ENCODE results near the gene PKD1L1.

PKD1L1 gene

DNA sequence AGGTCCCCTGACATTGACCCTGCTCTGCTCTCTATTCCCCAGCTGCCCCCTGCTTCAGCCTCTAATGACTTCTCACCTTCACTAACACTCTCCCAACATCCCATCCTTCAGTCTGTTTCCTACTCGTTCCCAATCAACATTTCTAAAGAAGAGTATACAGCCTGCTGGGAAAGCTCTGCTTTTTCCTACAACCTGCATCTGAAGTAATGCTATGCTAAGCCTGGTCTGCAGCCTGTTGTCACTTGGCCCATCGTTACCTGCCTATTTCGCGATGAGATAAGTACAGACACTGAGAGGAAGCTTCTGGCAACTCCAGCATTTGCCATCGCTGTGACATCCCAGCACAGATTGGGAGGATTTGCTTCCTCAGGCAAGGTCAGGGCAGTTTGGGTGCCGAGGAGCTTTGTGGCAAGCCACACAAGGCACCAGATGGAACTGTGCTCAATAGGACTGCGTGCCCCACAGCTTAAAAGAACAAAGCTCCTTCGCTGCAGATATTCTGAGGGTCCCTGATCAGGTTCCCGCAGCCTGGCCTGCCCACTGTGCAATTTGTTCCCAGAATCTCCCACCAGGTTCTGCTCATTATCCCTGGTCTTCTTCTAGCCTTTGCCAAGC is 51.4 kb downstream of the PKD1L1 start:
- no peak for DNase-seq

DNA sequence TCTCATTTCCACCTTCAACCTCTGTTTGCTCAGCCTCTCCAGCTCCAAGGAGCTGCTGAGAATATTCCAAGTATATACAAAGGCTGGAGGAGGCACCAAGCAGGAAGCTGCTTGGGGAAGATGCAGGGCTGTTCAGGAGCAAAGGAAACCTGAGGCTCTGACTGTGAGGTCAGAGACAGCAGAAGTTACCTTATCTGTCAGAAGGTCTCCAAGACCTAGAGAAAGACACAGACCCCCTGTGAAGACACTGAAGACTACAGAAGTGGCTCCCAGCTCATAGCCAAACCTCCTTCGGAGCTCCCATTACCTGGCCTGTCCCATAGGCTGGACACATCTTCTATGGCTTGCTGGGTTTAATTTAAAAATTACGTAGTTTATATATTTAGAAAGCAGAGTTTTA is 53.2 kb downstream of the PKD1L1 start:
- no peak for DNase-seq

- DNase-seq, result no peak
These were observed 54.4 kb downstream of the PKD1L1 start for GRCh38 chr7:47893721-47894365.

- no peak for DNase-seq
These were observed 55.0 kb downstream of the PKD1L1 start for GRCh38 chr7:47893238-47893637.

DNA sequence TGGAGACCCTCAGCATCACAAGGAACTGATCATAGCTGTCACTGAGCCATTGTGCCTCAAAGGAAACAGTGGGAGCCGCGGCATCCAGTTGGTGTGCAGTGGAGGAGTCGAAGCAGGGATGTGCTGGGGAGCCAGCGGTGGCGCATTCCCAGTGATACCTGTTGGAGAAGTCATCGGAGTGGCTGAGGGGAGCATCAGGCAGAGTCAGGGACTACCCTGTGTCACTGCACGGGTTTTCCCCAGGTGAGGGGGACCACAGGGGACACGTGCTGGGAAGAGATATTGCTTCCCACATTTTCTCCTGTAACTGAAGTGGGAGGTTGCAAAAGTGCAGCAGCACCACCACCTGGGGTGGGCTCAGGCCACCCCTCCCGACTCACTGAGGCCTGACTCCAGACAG is 57.7 kb downstream of the PKD1L1 start:
- DNase-seq, result no peak

GRCh38 chr7:47890125-47890524 is 58.1 kb downstream of the PKD1L1 start:
- DNase-seq, result no peak

- no peak for DNase-seq
These were observed 58.5 kb downstream of the PKD1L1 start for GRCh38 chr7:47889723-47890122.

- DNase-seq, result no peak
These were observed 59.6 kb downstream of the PKD1L1 start for GRCh38 chr7:47888371-47889265.

DNA sequence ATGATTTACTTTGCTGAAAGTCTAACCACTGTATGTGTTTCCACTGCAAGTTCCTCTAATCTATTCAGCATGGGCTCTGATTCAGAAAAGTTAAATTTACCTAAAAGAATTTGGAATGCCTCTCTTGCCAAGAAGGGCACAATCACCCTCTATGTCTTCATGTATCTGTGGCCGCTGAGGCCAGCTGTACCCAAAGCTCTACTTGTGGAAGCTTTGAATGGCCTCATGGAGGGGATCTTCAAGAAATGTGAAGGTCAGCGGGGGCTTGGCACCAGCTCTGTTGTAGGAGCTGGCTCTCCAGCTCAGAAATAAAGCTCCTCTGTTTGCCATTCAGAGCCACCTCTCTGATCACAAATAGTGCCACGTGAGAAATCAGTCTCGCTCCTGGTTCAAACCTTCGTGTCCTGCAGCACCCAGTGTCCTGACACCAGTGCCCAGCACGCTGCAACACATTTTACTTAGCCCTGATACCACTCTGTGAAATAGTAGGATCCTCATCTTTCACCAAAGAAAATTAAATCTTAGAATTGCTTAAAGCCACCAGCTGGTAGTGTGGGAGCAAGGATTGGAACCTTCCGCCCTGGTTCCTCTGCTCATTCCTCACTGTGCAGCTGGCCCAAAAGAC is 61.1 kb downstream of the PKD1L1 start:
- DNase-seq, result no peak

DNA sequence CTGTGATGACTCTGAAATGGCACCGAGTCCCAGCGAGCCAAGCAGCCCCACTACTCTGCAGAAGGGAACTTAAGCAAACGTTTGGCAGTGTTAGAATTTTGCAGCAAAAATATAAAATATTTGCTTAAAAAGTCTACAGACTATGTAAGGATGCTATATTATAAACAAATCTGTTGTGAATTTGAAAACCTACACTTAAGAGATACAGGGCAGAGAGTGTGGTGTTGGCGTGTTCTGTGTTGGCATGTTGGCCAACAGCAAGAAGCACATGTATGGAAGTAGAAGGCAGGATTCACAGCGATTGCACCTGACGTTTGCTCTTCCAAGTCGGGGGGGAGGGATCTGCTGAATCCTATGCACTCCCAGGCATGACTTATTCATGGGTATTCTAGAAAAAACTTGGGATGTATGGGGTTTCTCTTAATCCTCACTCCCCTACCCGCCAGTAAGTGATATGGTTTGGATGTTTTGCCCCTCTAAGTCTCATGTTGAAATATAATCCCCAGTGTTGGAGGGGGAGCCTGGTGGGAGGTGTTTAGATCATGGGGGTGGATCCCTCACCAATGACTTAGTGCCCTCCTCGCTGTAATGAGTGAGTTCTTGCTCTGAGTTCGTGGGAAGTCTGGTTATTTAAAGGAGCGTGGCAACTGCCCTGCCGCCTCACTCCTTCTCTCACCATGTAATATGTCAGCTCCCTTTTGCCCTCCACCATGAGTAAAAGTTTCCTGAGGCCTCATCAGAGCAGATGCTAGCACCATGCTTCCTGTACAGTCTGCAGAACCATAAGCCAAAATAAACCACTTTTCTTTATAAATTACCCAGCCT is 62.1 kb downstream of the PKD1L1 start:
- no peak for DNase-seq

GRCh38 chr7:47885309-47885986 is 62.8 kb downstream of the PKD1L1 start:
- no peak for DNase-seq

DNA sequence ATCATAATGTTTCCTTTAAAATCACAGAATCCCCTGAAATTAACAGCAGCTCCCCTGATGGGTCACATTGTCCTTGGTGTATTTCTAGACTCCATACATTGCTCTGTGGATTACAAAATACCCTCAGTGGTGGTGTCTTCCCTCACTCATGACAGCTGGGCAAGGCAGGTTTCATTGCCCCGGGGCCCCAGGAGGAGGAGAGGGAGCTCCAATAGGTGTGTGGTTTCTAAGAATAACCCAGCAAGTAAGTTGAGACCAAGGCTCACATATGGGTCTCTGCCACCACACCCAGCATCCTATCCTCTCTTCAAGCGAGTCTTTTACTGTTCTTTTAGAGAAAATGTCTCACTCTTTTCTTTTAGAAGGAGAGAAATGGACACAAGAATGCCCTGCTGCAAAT is 63.6 kb downstream of the PKD1L1 start:
- DNase-seq, result no peak

GRCh38 chr7:47882635-47883034 is 65.6 kb downstream of the PKD1L1 start:
- no peak for DNase-seq

- DNase-seq, result no peak
These were observed 67.0 kb downstream of the PKD1L1 start for GRCh38 chr7:47881256-47881655.

DNA sequence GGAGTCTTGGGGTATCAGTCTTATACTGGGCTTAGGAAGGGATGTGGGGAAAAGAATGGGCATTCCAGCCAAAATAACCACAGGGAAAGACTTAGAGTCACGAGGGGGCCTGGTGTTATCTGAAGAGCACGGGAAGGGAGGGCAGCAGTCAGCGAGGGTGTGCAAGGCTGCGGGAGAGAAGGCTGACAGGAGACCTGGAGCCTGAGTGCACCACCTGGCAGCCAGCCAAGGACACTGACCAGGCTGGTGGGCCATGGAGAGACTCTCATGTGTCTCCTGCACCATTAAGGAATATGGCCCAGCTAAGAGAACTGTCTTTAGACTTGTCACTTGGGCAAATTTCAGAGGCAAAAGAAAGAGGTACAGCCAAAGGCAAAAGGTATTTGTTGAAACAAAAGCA is 69.6 kb downstream of the PKD1L1 start:
- DNase-seq, result no peak

DNA sequence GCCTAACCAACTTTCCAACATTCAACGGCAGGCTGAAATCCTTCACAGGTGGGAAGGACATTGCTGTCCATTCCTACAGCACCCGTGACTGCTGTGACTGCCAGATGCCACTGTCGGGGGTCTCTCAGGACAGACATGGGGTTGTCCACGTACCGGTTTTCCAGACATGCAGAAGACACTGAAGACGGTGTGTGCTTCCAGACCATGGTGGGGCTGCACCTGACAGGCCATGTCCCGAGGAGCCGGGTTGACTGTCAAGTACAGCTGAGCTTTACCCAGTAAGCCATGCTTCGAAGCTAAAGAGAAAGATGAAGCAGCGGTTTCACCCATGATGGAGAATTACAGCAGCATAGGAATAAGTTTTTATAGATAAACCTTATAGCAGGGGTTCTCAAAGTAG is 70.9 kb downstream of the PKD1L1 start:
- DNase-seq, result no peak

GRCh38 chr7:47875998-47876744 is 72.1 kb downstream of the PKD1L1 start:
- DNase-seq, result no peak

GRCh38 chr7:47875406-47875805 is 72.9 kb downstream of the PKD1L1 start:
- DNase-seq, result no peak

GRCh38 chr7:47873762-47874161 is 74.5 kb downstream of the PKD1L1 start:
- no peak for DNase-seq

DNA sequence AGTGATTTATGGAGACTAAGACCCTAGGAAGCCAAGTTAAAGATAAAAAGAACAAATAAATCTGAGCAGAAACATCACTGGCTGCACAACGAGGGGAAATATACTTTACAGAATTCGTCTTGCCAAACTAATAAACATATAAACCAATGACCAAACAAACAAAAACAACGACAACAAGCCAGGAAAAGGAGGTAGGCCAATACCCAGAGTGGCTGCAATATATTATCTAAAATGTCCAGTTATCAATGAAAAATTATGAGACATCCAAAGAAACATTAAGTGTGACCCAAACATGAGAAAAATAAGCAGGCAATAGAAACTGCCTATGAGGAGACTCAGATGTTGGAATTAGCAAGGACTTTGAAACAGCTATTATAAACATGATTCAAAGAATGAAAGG is 81.0 kb downstream of the PKD1L1 start:
- no peak for DNase-seq

DNA sequence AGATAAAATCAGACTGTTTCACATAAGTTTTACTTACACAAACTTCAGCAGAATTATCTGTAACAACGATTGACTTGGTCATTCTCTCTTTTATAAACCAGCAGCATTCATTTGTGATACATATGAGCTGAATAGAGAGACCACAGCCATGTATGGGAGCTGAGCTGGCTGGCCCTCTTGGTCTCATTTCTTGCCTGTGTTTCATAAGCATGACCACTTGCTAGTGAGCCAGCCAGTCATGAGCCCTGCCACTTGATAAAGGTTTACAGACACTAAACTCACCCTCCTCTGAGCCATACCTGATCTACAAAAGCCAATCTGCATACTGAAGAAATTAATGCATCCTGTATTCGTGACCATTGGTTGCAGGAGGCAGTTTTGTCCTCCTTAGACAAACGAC is 82.1 kb downstream of the PKD1L1 start:
- no peak for DNase-seq

Data from NCI-H1048 (cell line).